HG03558 (cell line): Measurements from ENCODE around the gene HMOX2.

Experiments
- ATAC-seq: cut with Tn5 transposase; IDR thresholded peaks from one replicate; pipeline ENCODE4 v1.9.1; 2021; ENCODE audit warnings: moderate number of reproducible peaks; ENCODE audit not compliant: unreplicated experiment; ENCODE audit errors: extremely low read depth

HMOX2 gene

GRCh38 chr16:4475880-4476788, at the start of gene HMOX2:
TSS of gene HMOX2 (plus strand) at chr16:4476398. CDS start at chr16:4505525, 29,127 bp downstream.
- peak; percentile 77 for ATAC-seq

- no peak for ATAC-seq
Measured at GRCh38 chr16:4426722-4427372, 49.4 kb upstream of the HMOX2 start.

GRCh38 chr16:4428500-4428899, 47.7 kb upstream of the HMOX2 start:
- ATAC-seq = no peak

- no peak for ATAC-seq
Measured at GRCh38 chr16:4431023-4431422, 45.2 kb upstream of the HMOX2 start.

- ATAC-seq = no peak
Measured at GRCh38 chr16:4433228-4433627, 43.0 kb upstream of the HMOX2 start.

- ATAC-seq = no peak
Measured at GRCh38 chr16:4433914-4434787, 42.0 kb upstream of the HMOX2 start.

GRCh38 chr16:4435337-4436067, 40.7 kb upstream of the HMOX2 start:
- no peak for ATAC-seq

GRCh38 chr16:4437366-4437765, 38.8 kb upstream of the HMOX2 start:
- ATAC-seq = no peak

- no peak for ATAC-seq
Measured at GRCh38 chr16:4442371-4442770, 33.8 kb upstream of the HMOX2 start.

GRCh38 chr16:4443271-4443670, 32.9 kb upstream of the HMOX2 start:
- ATAC-seq = no peak

- no peak for ATAC-seq
Measured at GRCh38 chr16:4443986-4444385, 32.2 kb upstream of the HMOX2 start.

GRCh38 chr16:4450430-4450829, 25.8 kb upstream of the HMOX2 start:
- no peak for ATAC-seq

GRCh38 chr16:4450931-4451519, 25.2 kb upstream of the HMOX2 start:
- no peak for ATAC-seq

GRCh38 chr16:4452674-4453073, 23.5 kb upstream of the HMOX2 start:
- ATAC-seq = no peak

- ATAC-seq = no peak
Measured at GRCh38 chr16:4454623-4455022, 21.6 kb upstream of the HMOX2 start.

GRCh38 chr16:4455081-4455480, 21.1 kb upstream of the HMOX2 start:
- no peak for ATAC-seq

GRCh38 chr16:4455951-4456350, 20.2 kb upstream of the HMOX2 start:
- ATAC-seq = no peak

GRCh38 chr16:4460936-4461249, 15.3 kb upstream of the HMOX2 start:
- no peak for ATAC-seq

- no peak for ATAC-seq
Measured at GRCh38 chr16:4461250-4462085, 14.7 kb upstream of the HMOX2 start.
